ENCODE results near the gene NRIP1.
A peak's percentile ranks its signal among the peaks of the same experiment; 100 is the strongest.

NRIP1 gene

DNA sequence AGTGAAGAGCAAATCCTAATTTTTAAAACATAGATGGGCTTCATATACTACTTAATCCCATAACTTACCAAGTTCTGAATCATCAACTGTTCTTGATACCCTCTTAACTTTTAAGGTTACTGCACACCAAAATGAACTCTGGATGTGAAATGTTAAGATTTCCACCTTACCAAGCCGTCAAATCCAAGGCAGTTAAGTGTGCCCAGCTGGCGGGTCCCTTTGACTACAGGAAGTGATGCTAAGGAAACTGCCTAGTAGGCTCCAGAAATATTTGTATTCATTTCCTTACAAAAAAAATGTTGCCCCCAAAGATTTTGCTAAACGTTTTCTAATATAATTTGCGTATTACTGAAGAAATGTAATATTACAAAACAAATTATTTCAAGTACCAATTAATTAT is 10.7 kb downstream of the NRIP1 start:
- no peak overlapping the region for H3K27ac ChIP-seq (ENCODE audit: low read length)
- peaks cover 66% of the 10 kb centered on the region for H3K4me1 ChIP-seq (ENCODE audit: control insufficient read depth, low read depth, low read length)

GRCh38 chr21:15053500-15053899 is 11.3 kb downstream of the NRIP1 start:
- Histone ChIP-seq H3K9me3 (ENCODE audit: control insufficient read depth, low read depth, low read length) (no peaks in the 10 kb centered on the region), H3K4me1 (ENCODE audit: control insufficient read depth, low read depth, low read length) (peaks cover 60% of the 10 kb centered on the region), H3K27ac (ENCODE audit: low read length) (no peak overlapping the region), H3K4me3 (ENCODE audit: low read length) (no peak overlapping the region), H3K36me3 (ENCODE audit: control insufficient read depth, low read depth, low read length) (no peaks in the 10 kb centered on the region), H3K27me3 (ENCODE audit: control insufficient read depth, insufficient read depth, low read length) (no peaks in the 10 kb centered on the region), H3K9ac (ENCODE audit: low read length) (no peak overlapping the region)

More for the DNA sequence above, 10.7 kb downstream of the NRIP1 start:
- H3K27me3 ChIP-seq (ENCODE audit: control insufficient read depth, insufficient read depth, low read length), result no peaks in the 10 kb centered on the region
- no peak overlapping the region for H3K9ac ChIP-seq (ENCODE audit: low read length)
- H3K9me3 ChIP-seq (ENCODE audit: control insufficient read depth, low read depth, low read length), result no peaks in the 10 kb centered on the region
- no peak overlapping the region for H3K4me3 ChIP-seq (ENCODE audit: low read length)
- H3K36me3 ChIP-seq (ENCODE audit: control insufficient read depth, low read depth, low read length), result no peaks in the 10 kb centered on the region

DNA sequence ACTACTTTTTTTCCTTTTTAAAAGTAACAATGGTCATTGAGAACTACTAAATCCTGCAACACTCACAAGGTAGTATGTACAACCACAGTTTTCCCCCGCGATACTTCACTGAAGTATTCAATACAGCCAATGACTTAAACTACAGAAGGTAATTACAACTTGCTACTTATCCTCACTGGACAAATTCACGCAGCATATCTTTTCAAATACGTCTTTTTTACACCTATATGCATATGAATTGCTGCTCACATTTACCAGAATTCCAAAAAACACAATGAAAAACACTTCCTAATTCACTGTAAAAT is 12.4 kb downstream of the NRIP1 start:
- H3K9me3 ChIP-seq (ENCODE audit: control insufficient read depth, low read depth, low read length), result no peaks in the 10 kb centered on the region

DNA sequence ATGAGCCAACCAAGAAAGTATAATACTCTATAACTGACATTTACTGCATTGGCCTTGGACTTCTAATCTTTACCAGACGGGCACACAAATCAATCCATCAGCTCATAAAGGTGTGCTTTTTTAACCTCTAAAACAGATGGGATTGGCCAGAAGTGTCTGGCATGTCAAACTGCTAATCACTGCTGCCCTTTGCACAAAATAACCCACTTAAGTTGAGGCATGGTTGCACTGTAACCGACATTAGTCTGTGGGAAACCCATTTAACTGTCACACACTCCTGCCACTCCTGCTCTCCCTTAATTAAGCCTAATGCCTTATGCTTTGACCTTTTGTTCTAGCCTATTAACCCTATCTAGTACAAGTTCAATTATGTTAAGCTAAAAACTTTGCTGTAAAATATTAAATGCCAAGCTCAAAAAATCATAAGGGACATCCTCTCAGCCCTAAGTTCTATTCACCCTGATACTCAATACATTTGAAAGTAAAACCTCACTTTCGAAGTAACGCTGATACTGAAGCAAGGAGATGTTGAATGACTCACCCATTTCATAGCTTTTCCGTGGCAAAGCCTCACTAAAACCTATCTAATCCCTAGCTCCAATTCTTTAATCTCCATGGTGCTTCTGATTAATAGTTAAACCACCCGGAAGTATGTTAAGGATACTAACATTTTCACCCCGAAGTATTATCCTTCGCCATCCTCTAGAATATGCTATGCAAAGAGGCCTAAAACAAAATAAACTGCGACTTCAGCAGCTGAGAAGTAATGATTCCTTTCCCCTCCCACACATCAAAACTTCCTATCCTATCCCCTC is 12.9 kb downstream of the NRIP1 start:
- no peak overlapping the region for H3K4me3 ChIP-seq (ENCODE audit: low read length)
- no peak overlapping the region for H3K9ac ChIP-seq (ENCODE audit: low read length)
- H3K27ac ChIP-seq (ENCODE audit: low read length), result no peak overlapping the region
- no peaks in the 10 kb centered on the region for H3K9me3 ChIP-seq (ENCODE audit: control insufficient read depth, low read depth, low read length)
- no peaks in the 10 kb centered on the region for H3K27me3 ChIP-seq (ENCODE audit: control insufficient read depth, insufficient read depth, low read length)
- peaks cover 51% of the 10 kb centered on the region for H3K4me1 ChIP-seq (ENCODE audit: control insufficient read depth, low read depth, low read length)
- no peaks in the 10 kb centered on the region for H3K36me3 ChIP-seq (ENCODE audit: control insufficient read depth, low read depth, low read length)

More for the DNA sequence above, 12.4 kb downstream of the NRIP1 start:
- no peaks in the 10 kb centered on the region for H3K27me3 ChIP-seq (ENCODE audit: control insufficient read depth, insufficient read depth, low read length)
- no peak overlapping the region for H3K4me3 ChIP-seq (ENCODE audit: low read length)
- H3K27ac ChIP-seq (ENCODE audit: low read length), result no peak overlapping the region
- no peaks in the 10 kb centered on the region for H3K36me3 ChIP-seq (ENCODE audit: control insufficient read depth, low read depth, low read length)
- no peak overlapping the region for H3K9ac ChIP-seq (ENCODE audit: low read length)
- peaks cover 56% of the 10 kb centered on the region for H3K4me1 ChIP-seq (ENCODE audit: control insufficient read depth, low read depth, low read length)

DNA sequence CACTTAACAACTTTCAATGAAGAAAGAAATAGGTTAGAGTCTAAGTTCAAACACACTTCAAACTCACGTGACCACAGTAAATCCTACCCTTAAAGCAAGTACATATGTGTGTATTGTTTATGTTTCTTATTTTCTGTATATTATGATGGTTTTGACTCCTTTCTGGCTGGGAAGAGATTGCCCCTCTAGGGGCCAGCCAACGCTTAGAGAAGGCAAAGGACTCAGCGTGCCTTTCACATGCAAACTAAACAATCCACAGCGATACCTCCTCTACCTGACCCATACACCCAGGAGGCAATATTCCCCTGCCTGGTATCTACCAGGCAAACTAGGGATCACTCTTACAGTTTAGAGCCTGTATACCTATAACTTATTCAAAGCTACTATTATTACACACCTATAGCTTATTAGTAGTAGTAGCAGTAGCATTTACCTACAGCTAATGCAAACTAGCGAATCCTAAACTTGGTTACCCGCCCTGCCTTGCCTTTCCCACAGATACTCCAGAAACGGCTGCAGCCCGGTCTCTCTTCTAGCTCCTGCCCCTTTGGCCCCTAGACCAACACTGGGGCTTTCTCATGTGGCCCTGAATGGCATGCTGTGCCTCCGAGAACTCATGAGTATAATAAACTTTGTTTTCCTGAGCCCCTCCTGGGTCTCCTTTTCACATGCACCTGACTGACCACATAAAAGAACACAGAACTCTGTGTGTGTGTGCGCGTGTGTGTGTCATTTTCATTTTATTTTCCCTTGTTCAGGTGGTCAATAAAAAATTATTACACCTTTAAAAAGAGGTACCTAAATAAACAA is 14.0 kb downstream of the NRIP1 start:
- Histone ChIP-seq H3K27me3 (ENCODE audit: control insufficient read depth, insufficient read depth, low read length) (no peaks in the 10 kb centered on the region), H3K9me3 (ENCODE audit: control insufficient read depth, low read depth, low read length) (no peaks in the 10 kb centered on the region), H3K36me3 (ENCODE audit: control insufficient read depth, low read depth, low read length) (no peaks in the 10 kb centered on the region), H3K4me3 (ENCODE audit: low read length) (peak overlapping the region; percentile 9), H3K4me1 (ENCODE audit: control insufficient read depth, low read depth, low read length) (peaks cover 45% of the 10 kb centered on the region), H3K9ac (ENCODE audit: low read length) (no peak overlapping the region), H3K27ac (ENCODE audit: low read length) (no peak overlapping the region)

DNA sequence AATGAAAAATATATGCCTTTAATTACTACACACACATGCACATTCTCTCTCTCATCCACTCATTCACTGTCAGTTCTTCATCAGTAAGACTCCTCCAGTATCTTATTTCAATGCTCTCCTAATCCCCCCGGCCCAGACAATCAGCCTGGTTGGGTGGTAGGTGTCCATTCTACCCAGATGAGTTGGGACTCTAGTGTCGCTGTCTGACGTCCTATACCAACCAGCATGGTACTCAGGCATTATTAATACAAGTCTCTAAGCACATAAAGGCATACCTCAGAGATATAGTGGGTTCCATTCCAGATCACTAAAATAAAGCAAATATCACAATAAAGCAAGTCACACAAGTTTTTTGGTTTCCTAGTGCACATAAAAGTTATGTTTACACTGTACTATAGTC is 19.8 kb downstream of the NRIP1 start:
- no peaks in the 10 kb centered on the region for H3K27me3 ChIP-seq (ENCODE audit: control insufficient read depth, insufficient read depth, low read length)
- no peaks in the 10 kb centered on the region for H3K36me3 ChIP-seq (ENCODE audit: control insufficient read depth, low read depth, low read length)
- H3K4me1 ChIP-seq (ENCODE audit: control insufficient read depth, low read depth, low read length), result peaks cover 10% of the 10 kb centered on the region
- H3K4me3 ChIP-seq (ENCODE audit: low read length), result no peak overlapping the region
- no peak overlapping the region for H3K9ac ChIP-seq (ENCODE audit: low read length)
- no peak overlapping the region for H3K27ac ChIP-seq (ENCODE audit: low read length)
- H3K9me3 ChIP-seq (ENCODE audit: control insufficient read depth, low read depth, low read length), result no peaks in the 10 kb centered on the region

DNA sequence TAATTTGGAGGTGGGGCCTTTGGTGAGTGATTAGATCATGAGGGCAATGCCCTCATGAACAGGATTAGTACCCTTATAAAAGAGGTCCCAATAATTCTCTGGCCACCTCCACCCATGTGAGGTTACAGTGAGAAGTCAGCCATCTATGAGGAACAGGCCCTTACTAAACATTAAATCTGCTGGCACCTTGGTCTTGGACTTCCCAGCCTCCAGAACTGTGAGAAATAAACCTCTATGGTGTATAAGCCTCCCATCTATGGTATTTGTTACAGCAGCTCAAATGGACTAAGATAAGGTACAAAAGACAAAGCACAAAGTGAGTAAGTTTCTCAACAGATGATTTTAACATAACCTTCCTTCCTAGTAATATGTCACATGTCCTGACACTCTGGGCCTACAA is 22.3 kb downstream of the NRIP1 start:
- Histone ChIP-seq H3K27ac (ENCODE audit: low read length) (no peak overlapping the region), H3K9ac (ENCODE audit: low read length) (no peak overlapping the region), H3K4me3 (ENCODE audit: low read length) (no peak overlapping the region), H3K36me3 (ENCODE audit: control insufficient read depth, low read depth, low read length) (no peaks in the 10 kb centered on the region), H3K4me1 (ENCODE audit: control insufficient read depth, low read depth, low read length) (no peaks in the 10 kb centered on the region), H3K9me3 (ENCODE audit: control insufficient read depth, low read depth, low read length) (no peaks in the 10 kb centered on the region), H3K27me3 (ENCODE audit: control insufficient read depth, insufficient read depth, low read length) (no peaks in the 10 kb centered on the region)

GRCh38 chr21:15039607-15040299 is 25.0 kb downstream of the NRIP1 start:
- Histone ChIP-seq H3K27ac (ENCODE audit: low read length) (no peak overlapping the region), H3K9ac (ENCODE audit: low read length) (no peak overlapping the region), H3K27me3 (ENCODE audit: control insufficient read depth, insufficient read depth, low read length) (no peaks in the 10 kb centered on the region), H3K4me1 (ENCODE audit: control insufficient read depth, low read depth, low read length) (no peaks in the 10 kb centered on the region), H3K36me3 (ENCODE audit: control insufficient read depth, low read depth, low read length) (no peaks in the 10 kb centered on the region), H3K9me3 (ENCODE audit: control insufficient read depth, low read depth, low read length) (no peaks in the 10 kb centered on the region), H3K4me3 (ENCODE audit: low read length) (no peak overlapping the region)

- Histone ChIP-seq H3K4me3 (ENCODE audit: low read length) (no peak overlapping the region), H3K27ac (ENCODE audit: low read length) (no peak overlapping the region), H3K27me3 (ENCODE audit: control insufficient read depth, insufficient read depth, low read length) (no peaks in the 10 kb centered on the region), H3K9me3 (ENCODE audit: control insufficient read depth, low read depth, low read length) (no peaks in the 10 kb centered on the region), H3K4me1 (ENCODE audit: control insufficient read depth, low read depth, low read length) (peaks cover 8% of the 10 kb centered on the region), H3K9ac (ENCODE audit: low read length) (no peak overlapping the region), H3K36me3 (ENCODE audit: control insufficient read depth, low read depth, low read length) (no peaks in the 10 kb centered on the region)
Measured at GRCh38 chr21:15037900-15038293, 26.9 kb downstream of the NRIP1 start.

GRCh38 chr21:15037095-15037899 is 27.5 kb downstream of the NRIP1 start:
- Histone ChIP-seq H3K9me3 (ENCODE audit: control insufficient read depth, low read depth, low read length) (no peaks in the 10 kb centered on the region), H3K27me3 (ENCODE audit: control insufficient read depth, insufficient read depth, low read length) (no peaks in the 10 kb centered on the region), H3K36me3 (ENCODE audit: control insufficient read depth, low read depth, low read length) (no peaks in the 10 kb centered on the region), H3K4me3 (ENCODE audit: low read length) (no peak overlapping the region), H3K4me1 (ENCODE audit: control insufficient read depth, low read depth, low read length) (peaks cover 8% of the 10 kb centered on the region), H3K27ac (ENCODE audit: low read length) (no peak overlapping the region), H3K9ac (ENCODE audit: low read length) (no peak overlapping the region)

GRCh38 chr21:15036189-15036588 is 28.6 kb downstream of the NRIP1 start:
- peaks cover 8% of the 10 kb centered on the region for H3K4me1 ChIP-seq (ENCODE audit: control insufficient read depth, low read depth, low read length)
- H3K9me3 ChIP-seq (ENCODE audit: control insufficient read depth, low read depth, low read length), result no peaks in the 10 kb centered on the region
- H3K27ac ChIP-seq (ENCODE audit: low read length), result no peak overlapping the region
- no peak overlapping the region for H3K9ac ChIP-seq (ENCODE audit: low read length)
- H3K27me3 ChIP-seq (ENCODE audit: control insufficient read depth, insufficient read depth, low read length), result no peaks in the 10 kb centered on the region
- H3K36me3 ChIP-seq (ENCODE audit: control insufficient read depth, low read depth, low read length), result no peaks in the 10 kb centered on the region
- no peak overlapping the region for H3K4me3 ChIP-seq (ENCODE audit: low read length)

All from iPS-18a (cell line).